MCF 10A (cell line): Measurements from ENCODE around the gene TAF4B. TPM values are rescaled to one million over a fixed set of nuclear protein-coding genes. Genes with fewer than 3 reads are reported as not detected.

ENCODE experiments used
- BruUV-seq: library from RNA; stranded (reverse); fragments of 400-500 nt; replicated peaks from 2 replicates; lab custom pipeline; 2021; lab: Mats Ljungman, UMichigan
- CTCF ChIA-PET: fragments of 300-600 bp; sonication (Branson Sonifier 250); formaldehyde crosslinking; extraction: SDS; loops from one replicate; lab custom pipeline; 2021; ENCODE audit warnings: antibody characterized with exemption, inconsistent platforms; lab: Yijun Ruan, JAX
- POLR2A ChIA-PET: fragments of 300-600, 350-650 bp; sonication (Branson Sonifier 250); formaldehyde crosslinking; extraction: SDS; loops from one replicate; lab custom pipeline; 2020; ENCODE audit warnings: antibody characterized with exemption, inconsistent platforms; lab: Yijun Ruan, JAX
- DNase-seq: peaks from one replicate; pipeline ENCODE4 v3.0.0-alpha.2; 2018; ENCODE audit not compliant: unreplicated experiment
- H3K27ac Mint-ChIP-seq: one replicate; pipeline ENCODE4 v1.8.0; 2022; ENCODE audit warnings: mild to moderate bottlenecking, low read depth, mixed read lengths; ENCODE audit not compliant: unreplicated experiment
- H3K27me3 Mint-ChIP-seq: one replicate; pipeline ENCODE4 v1.8.0; 2022; ENCODE audit warnings: mixed read lengths; ENCODE audit not compliant: insufficient read depth, unreplicated experiment
- H3K36me3 Mint-ChIP-seq: one replicate; pipeline ENCODE4 v1.8.0; 2022; ENCODE audit warnings: mild to moderate bottlenecking, moderate library complexity, mixed read lengths; ENCODE audit not compliant: insufficient read depth, unreplicated experiment
- H3K4me1 Mint-ChIP-seq: one replicate; pipeline ENCODE4 v1.8.0; 2022; ENCODE audit warnings: mixed read lengths; ENCODE audit not compliant: insufficient read depth, unreplicated experiment
- H3K4me3 Mint-ChIP-seq: one replicate; pipeline ENCODE4 v1.8.0; 2022; ENCODE audit warnings: mild to moderate bottlenecking, moderate library complexity, mixed read lengths; ENCODE audit not compliant: unreplicated experiment
- H3K9me3 Mint-ChIP-seq: one replicate; pipeline ENCODE4 v1.8.0; 2022; ENCODE audit warnings: mixed read lengths; ENCODE audit not compliant: unreplicated experiment
- CTCF ChIP-seq: fragments of 200-600 bp; IDR thresholded peaks from one replicate; pipeline ENCODE4 v1.8.0; 2022; ENCODE audit warnings: antibody characterized with exemption, mild to moderate bottlenecking; ENCODE audit not compliant: unreplicated experiment
- intact Hi-C: fragments of 100-400 bp; cut with micrococcal nuclease; formaldehyde crosslinking; loops from 2 replicates; pipeline ENCODE4 v1.14.1; 2022
- total RNA-seq: library from RNA; stranded (reverse); gene quantifications from 2 replicates; pipeline ENCODE4 v1.2.3, GENCODE V29; 2022

TAF4B gene
- total RNA-seq, 1 experiment from 2014 or later, result 9.2 TPM

- intact Hi-C loops, result no loop called here
- no peak for DNase-seq
- POLR2A ChIA-PET, result no interaction called here
- Mint-ChIP-seq H3K4me3 (no peak overlapping the region), H3K36me3 (peaks cover 10% of the 10 kb centered on the region), H3K27ac (no peak overlapping the region), H3K4me1 (no peaks in the 10 kb centered on the region), H3K9me3 (peaks cover 6% of the 10 kb centered on the region), H3K27me3 (no peaks in the 10 kb centered on the region)
- no peak for TF ChIP-seq CTCF
- CTCF ChIA-PET, result no interaction called here
- no TSS peak for BruUV-seq
These were observed 116.4 kb downstream of the TAF4B start for GRCh38 chr18:26342646-26343045.

DNA sequence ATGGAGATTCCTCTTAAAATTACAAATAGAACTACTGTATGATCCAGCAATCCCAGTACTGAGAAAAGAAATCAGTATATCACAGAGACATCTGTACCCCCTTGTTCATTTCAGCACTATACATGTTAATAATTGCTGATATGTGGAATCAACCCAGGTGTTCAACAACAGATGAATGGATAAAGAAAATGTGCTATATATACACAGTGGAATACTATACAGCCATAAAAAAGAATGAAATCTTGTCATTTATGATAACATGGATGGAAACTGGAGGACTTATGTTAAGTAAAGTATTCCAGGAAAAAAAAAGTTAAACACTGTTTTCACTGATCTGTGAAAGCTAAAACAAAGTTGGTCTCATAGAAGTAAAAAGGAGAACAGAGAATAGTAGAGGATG is 124.7 kb downstream of the TAF4B start:
- CTCF ChIA-PET, result interaction anchor here (0.8 kb wide), 1 partner anchor 642 kb away, joined by 3 read pairs; no protein-coding TSS in a partner anchor
- no TSS peak for BruUV-seq

GRCh38 chr18:26356045-26356785 is 130.0 kb downstream of the TAF4B start:
- H3K4me3 Mint-ChIP-seq, result no peak overlapping the region
- H3K27me3 Mint-ChIP-seq, result no peaks in the 10 kb centered on the region
- H3K4me1 Mint-ChIP-seq, result no peaks in the 10 kb centered on the region
- no TSS peak for BruUV-seq
- TF ChIP-seq CTCF, result no peak
- no peak overlapping the region for H3K27ac Mint-ChIP-seq
- intact Hi-C loops, result no loop called here
- CTCF ChIA-PET, result interaction anchor here (1.0 kb wide), 1 partner anchor 108 kb away, joined by 4 read pairs; no protein-coding TSS in a partner anchor
- H3K9me3 Mint-ChIP-seq, result no peaks in the 10 kb centered on the region
- DNase-seq, result no peak
- POLR2A ChIA-PET, result interaction anchor here (1.0 kb wide), 1 partner anchor 9 kb away, joined by 3 read pairs; no protein-coding TSS in a partner anchor
- H3K36me3 Mint-ChIP-seq, result peaks cover 19% of the 10 kb centered on the region

More for the DNA sequence above, 124.7 kb downstream of the TAF4B start:
- no peak for TF ChIP-seq CTCF
- intact Hi-C loops, result no loop called here
- Mint-ChIP-seq H3K4me1 (no peaks in the 10 kb centered on the region), H3K27me3 (no peaks in the 10 kb centered on the region), H3K4me3 (no peak overlapping the region), H3K9me3 (peaks cover 9% of the 10 kb centered on the region), H3K36me3 (peaks cover 7% of the 10 kb centered on the region), H3K27ac (no peak overlapping the region)
- POLR2A ChIA-PET, result no interaction called here
- DNase-seq, result no peak

DNA sequence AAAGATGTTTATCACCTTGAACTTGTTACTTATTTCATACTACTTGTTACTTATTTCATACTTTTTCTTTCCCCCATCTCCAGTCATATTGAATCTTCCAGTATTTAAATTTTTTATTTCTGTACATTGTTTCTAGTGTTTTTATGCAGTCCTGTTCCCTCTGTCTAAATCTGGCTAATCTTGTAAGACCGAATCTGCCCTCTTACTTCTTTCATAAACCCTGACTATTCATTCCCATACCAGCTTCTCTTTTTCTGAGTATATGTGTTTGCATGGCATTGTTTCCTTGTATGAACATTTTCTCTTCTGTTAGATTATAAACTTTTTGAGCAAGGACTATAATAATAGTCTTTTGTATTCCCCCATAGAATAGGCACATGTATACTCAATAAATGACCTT is 131.7 kb downstream of the TAF4B start:
- no peak for TF ChIP-seq CTCF
- H3K9me3 Mint-ChIP-seq, result no peaks in the 10 kb centered on the region

More for the DNA sequence above, 131.7 kb downstream of the TAF4B start:
- Mint-ChIP-seq H3K36me3 (peaks cover 17% of the 10 kb centered on the region), H3K4me3 (no peak overlapping the region), H3K27ac (no peak overlapping the region), H3K27me3 (no peaks in the 10 kb centered on the region), H3K4me1 (no peaks in the 10 kb centered on the region)
- POLR2A ChIA-PET, result no interaction called here
- intact Hi-C loops, result no loop called here
- CTCF ChIA-PET, result interaction anchor here (0.7 to 2.1 kb wide), 2 partner anchors 20 to 26 kb away, joined by 3 to 7 read pairs; no protein-coding TSS in a partner anchor
- no TSS peak for BruUV-seq
- no peak for DNase-seq
